ENCODE data around the gene AVPR2. TPM values are rescaled to one million over a fixed set of nuclear protein-coding genes. Genes with fewer than 3 reads are reported as not detected.

AVPR2 gene
- total and polyA plus RNA-seq, 2 donors (not counting 1 experiment from before 2014, with no cell fraction given): 0.12 TPM; not detected in 1

DNA sequence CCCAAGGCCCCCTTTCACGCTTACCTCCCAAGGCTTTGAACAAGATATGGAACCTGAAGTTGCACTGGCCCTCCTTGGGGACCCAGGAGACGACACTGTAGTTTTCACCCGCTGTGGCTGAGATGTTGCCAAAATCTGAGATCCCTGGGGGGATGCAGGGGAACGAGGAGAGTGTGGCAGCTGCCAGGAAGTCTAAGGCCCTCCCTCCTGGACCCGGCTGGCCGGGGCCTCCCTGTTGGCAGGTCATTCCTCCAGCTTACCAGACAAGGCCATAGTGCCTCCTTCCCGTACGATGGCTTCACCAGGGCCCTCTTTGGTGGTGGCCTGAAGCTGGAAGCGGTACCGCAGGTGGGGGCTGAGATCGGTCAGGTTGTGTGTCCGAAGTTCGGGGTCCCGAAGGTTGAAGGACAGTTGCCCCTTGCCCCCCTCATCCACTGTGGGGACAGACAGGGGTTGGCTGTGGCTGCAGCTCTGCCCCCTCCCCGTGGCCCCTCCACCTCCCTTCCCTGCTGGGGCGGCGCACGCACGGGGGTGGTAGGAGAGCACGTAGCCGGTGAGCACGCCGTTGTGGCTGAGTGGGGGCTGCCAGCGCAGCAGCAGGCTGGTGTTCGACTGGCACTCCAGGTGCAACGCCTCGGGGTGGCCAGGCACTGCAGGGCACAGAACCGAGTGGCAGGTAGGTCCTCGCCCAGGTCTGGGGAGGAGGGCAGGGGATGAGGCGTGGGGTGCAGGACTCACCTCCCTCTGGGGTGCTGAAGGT is 39.7 kb upstream of the AVPR2 start:
- ChIA-PET CTCF (no interaction called here), POLR2A (no interaction called here)
- Histone ChIP-seq H3K9me3 (ENCODE audit: control extremely low read depth in 1 of 3, control insufficient read depth in 2 of 3, insufficient read depth in 1 of 3, low read length in 2 of 3) (no peaks in the 10 kb centered on the region), H3K4me2 (replicated peaks; ENCODE audit: low read depth, low read length, poor library complexity, severe bottlenecking) (no peak overlapping the region), H3K36me3 (replicated peaks in 1 of 2; ENCODE audit: control extremely low read depth in 1 of 2, control insufficient read depth in 1 of 2, extremely low read depth in 1 of 2, insufficient read depth in 2 of 2, low read length in 1 of 2) (no peaks in the 10 kb centered on the region), H3K4me1 (ENCODE audit: control insufficient read depth in 2 of 2, insufficient read depth in 2 of 2, low read length in 2 of 2) (no peaks in the 10 kb centered on the region), H3K27ac (ENCODE audit: low read length in 2 of 2) (no peak overlapping the region), H2AFZ (ENCODE audit: insufficient read depth, low read depth, low read length, poor library complexity, severe bottlenecking) (no peak overlapping the region), H3K9ac (ENCODE audit: low read length) (no peak overlapping the region), H4K20me1 (ENCODE audit: control insufficient read depth, insufficient read depth, low read length, poor library complexity, severe bottlenecking) (no peaks in the 10 kb centered on the region), H3K4me3 (ENCODE audit: control extremely low read depth in 1 of 5, extremely low read depth in 1 of 5, insufficient read depth in 1 of 5, low read depth in 2 of 5, low read length in 4 of 5) (no peak overlapping the region), H3K79me2 (ENCODE audit: control insufficient read depth, insufficient read depth, low read length) (no peaks in the 10 kb centered on the region), H3K27me3 (replicated peaks in 1 of 4; ENCODE audit: control extremely low read depth in 1 of 4, control insufficient read depth in 3 of 4, insufficient read depth in 4 of 4, low read length in 3 of 4) (no peaks in the 10 kb centered on the region)
- Mint-ChIP-seq H3K4me1 (no peaks in the 10 kb centered on the region), H3K27ac (no peak overlapping the region), H3K4me3 (no peak overlapping the region), H3K9me3 (ENCODE audit: insufficient read depth) (no peaks in the 10 kb centered on the region), H3K27me3 (no peaks in the 10 kb centered on the region)
- 81% methylated on average over 7 of the region's 30 CpGs for WGBS (ENCODE audit: insufficient coverage)
- intact Hi-C loops (cut with micrococcal nuclease): no loop called here
- DNase-seq (no peak), ATAC-seq (ENCODE audit: low read depth) (no peak)
- TF ChIP-seq, protein P1, sequence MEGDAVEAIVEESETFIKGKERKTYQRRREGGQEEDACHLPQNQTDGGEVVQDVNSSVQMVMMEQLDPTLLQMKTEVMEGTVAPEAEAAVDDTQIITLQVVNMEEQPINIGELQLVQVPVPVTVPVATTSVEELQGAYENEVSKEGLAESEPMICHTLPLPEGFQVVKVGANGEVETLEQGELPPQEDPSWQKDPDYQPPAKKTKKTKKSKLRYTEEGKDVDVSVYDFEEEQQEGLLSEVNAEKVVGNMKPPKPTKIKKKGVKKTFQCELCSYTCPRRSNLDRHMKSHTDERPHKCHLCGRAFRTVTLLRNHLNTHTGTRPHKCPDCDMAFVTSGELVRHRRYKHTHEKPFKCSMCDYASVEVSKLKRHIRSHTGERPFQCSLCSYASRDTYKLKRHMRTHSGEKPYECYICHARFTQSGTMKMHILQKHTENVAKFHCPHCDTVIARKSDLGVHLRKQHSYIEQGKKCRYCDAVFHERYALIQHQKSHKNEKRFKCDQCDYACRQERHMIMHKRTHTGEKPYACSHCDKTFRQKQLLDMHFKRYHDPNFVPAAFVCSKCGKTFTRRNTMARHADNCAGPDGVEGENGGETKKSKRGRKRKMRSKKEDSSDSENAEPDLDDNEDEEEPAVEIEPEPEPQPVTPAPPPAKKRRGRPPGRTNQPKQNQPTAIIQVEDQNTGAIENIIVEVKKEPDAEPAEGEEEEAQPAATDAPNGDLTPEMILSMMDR (IDR thresholded peaks at IDR 0.05): no peak
- no peak for TF ChIP-seq EZH2 (IDR thresholded peaks at IDR 0.05; ENCODE audit: borderline replicate concordance, insufficient read depth, low read depth, low read length, poor library complexity, severe bottlenecking)

DNA sequence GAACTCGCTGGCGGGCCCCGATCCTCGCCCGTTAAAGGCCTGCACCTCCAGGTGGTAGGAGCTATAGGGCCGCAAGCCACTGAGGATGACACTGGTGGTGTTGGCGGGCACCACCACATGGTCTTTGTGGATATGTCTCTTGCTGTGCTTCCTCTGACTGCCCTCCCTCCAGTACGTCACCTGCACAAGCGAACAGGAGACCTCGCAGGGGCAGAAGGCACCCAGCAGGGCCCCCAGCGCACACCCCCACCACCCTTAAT is 39.2 kb upstream of the AVPR2 start:
- no peaks in the 10 kb centered on the region for H3K79me2 ChIP-seq (ENCODE audit: control insufficient read depth, insufficient read depth, low read length)
- no peak for ATAC-seq (ENCODE audit: low read depth)

More for the DNA sequence above, 39.2 kb upstream of the AVPR2 start:
- no peak overlapping the region for H3K4me2 ChIP-seq (replicated peaks; ENCODE audit: low read depth, low read length, poor library complexity, severe bottlenecking)
- ChIA-PET POLR2A (no interaction called here), CTCF (no interaction called here)
- TF ChIP-seq, protein P1 (IDR thresholded peaks at IDR 0.05): no peak
- TF ChIP-seq EZH2 (IDR thresholded peaks at IDR 0.05; ENCODE audit: borderline replicate concordance, insufficient read depth, low read depth, low read length, poor library complexity, severe bottlenecking): no peak
- no peaks in the 10 kb centered on the region for H4K20me1 ChIP-seq (ENCODE audit: control insufficient read depth, insufficient read depth, low read length, poor library complexity, severe bottlenecking)
- no peaks in the 10 kb centered on the region for H3K9me3 ChIP-seq (ENCODE audit: control extremely low read depth in 1 of 3, control insufficient read depth in 2 of 3, insufficient read depth in 1 of 3, low read length in 2 of 3)
- Mint-ChIP-seq H3K4me3 (no peak overlapping the region), H3K9me3 (ENCODE audit: insufficient read depth) (no peaks in the 10 kb centered on the region), H3K27ac (no peak overlapping the region), H3K4me1 (no peaks in the 10 kb centered on the region), H3K27me3 (no peaks in the 10 kb centered on the region)
- intact Hi-C loops (cut with micrococcal nuclease): no loop called here
- H2AFZ ChIP-seq (ENCODE audit: insufficient read depth, low read depth, low read length, poor library complexity, severe bottlenecking): no peak overlapping the region
- H3K27me3 ChIP-seq (replicated peaks in 1 of 4; ENCODE audit: control extremely low read depth in 1 of 4, control insufficient read depth in 3 of 4, insufficient read depth in 4 of 4, low read length in 3 of 4): no peaks in the 10 kb centered on the region
- no peaks in the 10 kb centered on the region for H3K4me1 ChIP-seq (ENCODE audit: control insufficient read depth in 2 of 2, insufficient read depth in 2 of 2, low read length in 2 of 2)
- no peak for DNase-seq
- no peaks in the 10 kb centered on the region for H3K36me3 ChIP-seq (replicated peaks in 1 of 2; ENCODE audit: control extremely low read depth in 1 of 2, control insufficient read depth in 1 of 2, extremely low read depth in 1 of 2, insufficient read depth in 2 of 2, low read length in 1 of 2)
- 100% methylated on average over 2 of the region's 11 CpGs for WGBS (ENCODE audit: insufficient coverage)
- H3K27ac ChIP-seq (ENCODE audit: low read length in 2 of 2): no peak overlapping the region
- H3K9ac ChIP-seq (ENCODE audit: low read length): no peak overlapping the region
- no peak overlapping the region for H3K4me3 ChIP-seq (ENCODE audit: control extremely low read depth in 1 of 5, extremely low read depth in 1 of 5, insufficient read depth in 1 of 5, low read depth in 2 of 5, low read length in 4 of 5)
